Measurements from ENCODE around the gene TBX5. TPM values are rescaled to one million over a fixed set of nuclear protein-coding genes. Genes with fewer than 3 reads are reported as not detected.
"Not testable (repeated sequence)": the region's sequence is repeated elsewhere in the genome, so short reads cannot be mapped to it uniquely, and the experiment has no call there.

Gene TBX5
- total and polyA plus RNA-seq, 4 donors, result 0.33 to 0.42 TPM; not detected in 2

- intact Hi-C loops (cut with DNase I), result no loop called here
- WGBS, 2 donors, result 56 to 59% methylated on average over 16 of the region's 16 CpGs
Observed at GRCh38 chr12:114355389-114356088, 50.4 kb downstream of the TBX5 start.

GRCh38 chr12:114349239-114349638 lies 56.7 kb downstream of the TBX5 start:
- 77 to 81% methylated on average over 7 of the region's 7 CpGs for WGBS, 2 donors
- H3K4me3 ChIP-seq (ENCODE audit: low read length in 2 of 2); ATAC-seq (ENCODE audit: low FRiP score); DNase-seq; intact Hi-C loops (cut with DNase I); H3K36me3 ChIP-seq (ENCODE audit: control insufficient read depth in 1 of 2, insufficient read depth in 2 of 2, low read length in 1 of 2); H3K27ac ChIP-seq (ENCODE audit: low read depth in 1 of 2, low read length in 2 of 2); H3K27me3 ChIP-seq (ENCODE audit: control insufficient read depth in 1 of 2, insufficient read depth in 2 of 2, low read length in 1 of 2); H3K9me3 ChIP-seq (ENCODE audit: control insufficient read depth, low read length); H3K4me1 ChIP-seq (ENCODE audit: control insufficient read depth in 1 of 2, insufficient read depth in 2 of 2, low read length in 2 of 2): not testable (repeated sequence)

More at GRCh38 chr12:114355389-114356088, 50.4 kb downstream of the TBX5 start:
- no peaks in the 10 kb centered on the region for H3K27me3 ChIP-seq (ENCODE audit: control insufficient read depth in 1 of 2, insufficient read depth in 2 of 2, low read length in 1 of 2)
- DNase-seq (no peak), ATAC-seq (ENCODE audit: low FRiP score) (no peak)
- H3K4me3 ChIP-seq (ENCODE audit: low read length in 2 of 2), result no peak overlapping the region
- H3K27ac ChIP-seq (ENCODE audit: low read depth in 1 of 2, low read length in 2 of 2), result no peak overlapping the region
- no peaks in the 10 kb centered on the region for H3K36me3 ChIP-seq (ENCODE audit: control insufficient read depth in 1 of 2, insufficient read depth in 2 of 2, low read length in 1 of 2)
- no peaks in the 10 kb centered on the region for H3K9me3 ChIP-seq (ENCODE audit: control insufficient read depth, low read length)
- H3K4me1 ChIP-seq (ENCODE audit: control insufficient read depth in 1 of 2, insufficient read depth in 2 of 2, low read length in 2 of 2), result no peaks in the 10 kb centered on the region

- Histone ChIP-seq H3K36me3 (ENCODE audit: control insufficient read depth in 1 of 2, insufficient read depth in 2 of 2, low read length in 1 of 2) (no peaks in the 10 kb centered on the region), H3K4me1 (ENCODE audit: control insufficient read depth in 1 of 2, insufficient read depth in 2 of 2, low read length in 2 of 2) (no peaks in the 10 kb centered on the region), H3K27me3 (ENCODE audit: control insufficient read depth in 1 of 2, insufficient read depth in 2 of 2, low read length in 1 of 2) (no peaks in the 10 kb centered on the region), H3K4me3 (ENCODE audit: low read length in 2 of 2) (no peak overlapping the region), H3K9me3 (ENCODE audit: control insufficient read depth, low read length) (no peaks in the 10 kb centered on the region), H3K27ac (ENCODE audit: low read depth in 1 of 2, low read length in 2 of 2) (no peak overlapping the region)
- WGBS, 2 donors, result 89 to 91% methylated on average over 3 of the region's 3 CpGs
- DNase-seq (no peak), ATAC-seq (ENCODE audit: low FRiP score) (no peak)
- intact Hi-C loops (cut with DNase I), result no loop called here
Observed at GRCh38 chr12:114347861-114348260, 58.1 kb downstream of the TBX5 start.

- intact Hi-C loops (cut with DNase I), result no loop called here
- WGBS, 2 donors, result 76 to 82% methylated on average over 2 of the region's 2 CpGs
- no peak overlapping the region for H3K27ac ChIP-seq (ENCODE audit: low read depth in 1 of 2, low read length in 2 of 2)
Observed at GRCh38 chr12:114344831-114345230, 61.1 kb downstream of the TBX5 start.

GRCh38 chr12:114344303-114344663 lies 61.7 kb downstream of the TBX5 start:
- DNase-seq, result no peak
- no peak overlapping the region for H3K27ac ChIP-seq (ENCODE audit: low read depth in 1 of 2, low read length in 2 of 2)
- WGBS, 2 donors, result 89 to 96% methylated on average over 1 of the region's 1 CpG
- ATAC-seq (ENCODE audit: low FRiP score), result no peak
- H3K9me3 ChIP-seq (ENCODE audit: control insufficient read depth, low read length), result peaks cover 3% of the 10 kb centered on the region
- intact Hi-C loops (cut with DNase I), result no loop called here
- H3K27me3 ChIP-seq (ENCODE audit: control insufficient read depth in 1 of 2, insufficient read depth in 2 of 2, low read length in 1 of 2), result no peaks in the 10 kb centered on the region
- no peaks in the 10 kb centered on the region for H3K36me3 ChIP-seq (ENCODE audit: control insufficient read depth in 1 of 2, insufficient read depth in 2 of 2, low read length in 1 of 2)
- no peak overlapping the region for H3K4me3 ChIP-seq (ENCODE audit: low read length in 2 of 2)
- H3K4me1 ChIP-seq (ENCODE audit: control insufficient read depth in 1 of 2, insufficient read depth in 2 of 2, low read length in 2 of 2), result no peaks in the 10 kb centered on the region

More at GRCh38 chr12:114344831-114345230, 61.1 kb downstream of the TBX5 start:
- no peaks in the 10 kb centered on the region for H3K36me3 ChIP-seq (ENCODE audit: control insufficient read depth in 1 of 2, insufficient read depth in 2 of 2, low read length in 1 of 2)
- H3K4me1 ChIP-seq (ENCODE audit: control insufficient read depth in 1 of 2, insufficient read depth in 2 of 2, low read length in 2 of 2), result no peaks in the 10 kb centered on the region
- H3K9me3 ChIP-seq (ENCODE audit: control insufficient read depth, low read length), result peaks cover 3% of the 10 kb centered on the region
- H3K27me3 ChIP-seq (ENCODE audit: control insufficient read depth in 1 of 2, insufficient read depth in 2 of 2, low read length in 1 of 2), result no peaks in the 10 kb centered on the region
- DNase-seq, result no peak
- H3K4me3 ChIP-seq (ENCODE audit: low read length in 2 of 2), result no peak overlapping the region
- no peak for ATAC-seq (ENCODE audit: low FRiP score)

- no peaks in the 10 kb centered on the region for H3K27me3 ChIP-seq (ENCODE audit: control insufficient read depth in 1 of 2, insufficient read depth in 2 of 2, low read length in 1 of 2)
- H3K9me3 ChIP-seq (ENCODE audit: control insufficient read depth, low read length), result peaks cover 3% of the 10 kb centered on the region
- no peak overlapping the region for H3K4me3 ChIP-seq (ENCODE audit: low read length in 2 of 2)
- 77 to 84% methylated on average over 4 of the region's 4 CpGs for WGBS, 2 donors
- H3K36me3 ChIP-seq (ENCODE audit: control insufficient read depth in 1 of 2, insufficient read depth in 2 of 2, low read length in 1 of 2), result no peaks in the 10 kb centered on the region
- intact Hi-C loops (cut with DNase I), result no loop called here
- no peaks in the 10 kb centered on the region for H3K4me1 ChIP-seq (ENCODE audit: control insufficient read depth in 1 of 2, insufficient read depth in 2 of 2, low read length in 2 of 2)
- ATAC-seq (ENCODE audit: low FRiP score), result no peak
- no peak overlapping the region for H3K27ac ChIP-seq (ENCODE audit: low read depth in 1 of 2, low read length in 2 of 2)
- no peak for DNase-seq
Observed at GRCh38 chr12:114343585-114344302, 62.2 kb downstream of the TBX5 start.

GRCh38 chr12:114342656-114343055 lies 63.3 kb downstream of the TBX5 start:
- H3K9me3 ChIP-seq (ENCODE audit: control insufficient read depth, low read length), result peaks cover 3% of the 10 kb centered on the region
- intact Hi-C loops (cut with DNase I), result no loop called here
- H3K4me1 ChIP-seq (ENCODE audit: control insufficient read depth in 1 of 2, insufficient read depth in 2 of 2, low read length in 2 of 2), result no peaks in the 10 kb centered on the region
- 68 to 73% methylated on average over 5 of the region's 5 CpGs for WGBS, 2 donors
- no peaks in the 10 kb centered on the region for H3K36me3 ChIP-seq (ENCODE audit: control insufficient read depth in 1 of 2, insufficient read depth in 2 of 2, low read length in 1 of 2)
- ATAC-seq (ENCODE audit: low FRiP score), result no peak
- H3K27me3 ChIP-seq (ENCODE audit: control insufficient read depth in 1 of 2, insufficient read depth in 2 of 2, low read length in 1 of 2), result no peaks in the 10 kb centered on the region
- no peak overlapping the region for H3K27ac ChIP-seq (ENCODE audit: low read depth in 1 of 2, low read length in 2 of 2)
- H3K4me3 ChIP-seq (ENCODE audit: low read length in 2 of 2), result no peak overlapping the region
- DNase-seq, result no peak

GRCh38 chr12:114341635-114342034 lies 64.3 kb downstream of the TBX5 start:
- Histone ChIP-seq H3K36me3 (ENCODE audit: control insufficient read depth in 1 of 2, insufficient read depth in 2 of 2, low read length in 1 of 2) (no peaks in the 10 kb centered on the region), H3K4me3 (ENCODE audit: low read length in 2 of 2) (no peak overlapping the region), H3K9me3 (ENCODE audit: control insufficient read depth, low read length) (peaks cover 3% of the 10 kb centered on the region), H3K27me3 (ENCODE audit: control insufficient read depth in 1 of 2, insufficient read depth in 2 of 2, low read length in 1 of 2) (no peaks in the 10 kb centered on the region), H3K4me1 (ENCODE audit: control insufficient read depth in 1 of 2, insufficient read depth in 2 of 2, low read length in 2 of 2) (no peaks in the 10 kb centered on the region), H3K27ac (ENCODE audit: low read depth in 1 of 2, low read length in 2 of 2) (no peak overlapping the region)
- 77 to 82% methylated on average over 6 of the region's 6 CpGs for WGBS, 2 donors
- intact Hi-C loops (cut with DNase I), result no loop called here
- ATAC-seq (ENCODE audit: low FRiP score) (no peak), DNase-seq (no peak)

GRCh38 chr12:114340231-114340630 lies 65.7 kb downstream of the TBX5 start:
- intact Hi-C loops (cut with DNase I), result no loop called here
- Histone ChIP-seq H3K4me1 (ENCODE audit: control insufficient read depth in 1 of 2, insufficient read depth in 2 of 2, low read length in 2 of 2) (no peaks in the 10 kb centered on the region), H3K36me3 (ENCODE audit: control insufficient read depth in 1 of 2, insufficient read depth in 2 of 2, low read length in 1 of 2) (no peaks in the 10 kb centered on the region), H3K27me3 (ENCODE audit: control insufficient read depth in 1 of 2, insufficient read depth in 2 of 2, low read length in 1 of 2) (no peaks in the 10 kb centered on the region), H3K9me3 (ENCODE audit: control insufficient read depth, low read length) (peaks cover 3% of the 10 kb centered on the region), H3K4me3 (ENCODE audit: low read length in 2 of 2) (no peak overlapping the region), H3K27ac (ENCODE audit: low read depth in 1 of 2, low read length in 2 of 2) (no peak overlapping the region)
- 68 to 73% methylated on average over 3 of the region's 3 CpGs for WGBS, 2 donors
- ATAC-seq (ENCODE audit: low FRiP score) (no peak), DNase-seq (no peak)

All from aorta (tissue), 5 donors.